PC-3 (cell line): ENCODE measurements around the gene ERVK3-1.

Experiments used
- EZH2 ChIP-seq: fragments of 300-600 bp; sonication (generic); IDR thresholded peaks from one replicate; pipeline ENCODE4 v1.6.1; 2017; ENCODE audit warnings: antibody characterized with exemption, mild to moderate bottlenecking, low read length; ENCODE audit not compliant: unreplicated experiment
- EZH2phosphoT487 ChIP-seq: fragments of 300-600 bp; sonication (generic); IDR thresholded peaks from 2 replicates; pipeline ENCODE4 v1.6.1; 2018; ENCODE audit warnings: mild to moderate bottlenecking, antibody characterized with exemption, low read length, borderline replicate concordance
- TF ChIP-seq, protein P1 (sequence below): fragments of 300-600 bp; sonication (generic); conservative IDR thresholded peaks from 2 replicates; pipeline ENCODE4 v1.5.1; 2017; ENCODE audit warnings: antibody characterized with exemption, low read depth, mild to moderate bottlenecking, low read length

DNA sequence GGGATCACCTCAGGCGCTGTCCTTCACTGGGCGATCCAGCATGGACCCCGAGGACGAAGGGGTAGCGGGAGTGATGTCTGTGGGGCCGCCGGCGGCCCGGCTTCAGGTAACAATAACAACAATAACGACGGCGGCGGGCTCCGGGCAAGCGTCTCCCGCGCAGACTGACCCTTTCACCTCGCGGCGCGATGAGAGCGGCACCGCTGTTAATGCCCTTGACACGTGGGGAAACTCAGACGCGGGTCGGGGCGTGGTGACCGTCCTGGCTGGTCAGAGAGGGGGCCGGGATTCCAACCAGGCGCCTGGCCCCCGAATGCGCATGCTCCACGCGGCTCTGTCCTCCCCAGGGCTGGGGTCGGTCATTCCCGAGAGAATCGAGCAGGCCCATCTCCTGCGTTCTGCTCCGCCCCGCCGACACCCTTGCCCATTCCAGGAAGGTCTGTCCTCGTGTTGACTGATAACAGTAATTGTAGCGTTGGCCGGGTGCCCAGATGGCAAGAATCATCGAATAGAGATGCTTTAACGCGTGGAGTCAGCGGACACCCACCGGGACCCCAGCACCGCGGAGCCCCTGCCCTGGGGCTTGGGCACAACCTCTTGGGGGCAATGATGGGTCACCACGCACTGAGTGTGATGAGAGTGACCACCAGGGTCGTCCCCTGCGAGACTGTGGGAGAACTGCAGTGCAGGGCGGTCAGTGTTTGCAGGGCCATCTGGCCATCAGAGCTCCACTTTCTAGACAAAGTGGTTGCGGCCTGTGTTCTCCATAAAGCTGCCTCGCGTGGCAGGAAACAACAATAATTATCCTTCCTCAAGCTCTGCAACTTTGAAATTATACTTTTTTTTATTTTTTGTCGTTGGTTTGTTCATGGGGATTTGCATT lies 25.9 kb upstream of the ERVK3-1 start:
- TF ChIP-seq, protein P1, sequence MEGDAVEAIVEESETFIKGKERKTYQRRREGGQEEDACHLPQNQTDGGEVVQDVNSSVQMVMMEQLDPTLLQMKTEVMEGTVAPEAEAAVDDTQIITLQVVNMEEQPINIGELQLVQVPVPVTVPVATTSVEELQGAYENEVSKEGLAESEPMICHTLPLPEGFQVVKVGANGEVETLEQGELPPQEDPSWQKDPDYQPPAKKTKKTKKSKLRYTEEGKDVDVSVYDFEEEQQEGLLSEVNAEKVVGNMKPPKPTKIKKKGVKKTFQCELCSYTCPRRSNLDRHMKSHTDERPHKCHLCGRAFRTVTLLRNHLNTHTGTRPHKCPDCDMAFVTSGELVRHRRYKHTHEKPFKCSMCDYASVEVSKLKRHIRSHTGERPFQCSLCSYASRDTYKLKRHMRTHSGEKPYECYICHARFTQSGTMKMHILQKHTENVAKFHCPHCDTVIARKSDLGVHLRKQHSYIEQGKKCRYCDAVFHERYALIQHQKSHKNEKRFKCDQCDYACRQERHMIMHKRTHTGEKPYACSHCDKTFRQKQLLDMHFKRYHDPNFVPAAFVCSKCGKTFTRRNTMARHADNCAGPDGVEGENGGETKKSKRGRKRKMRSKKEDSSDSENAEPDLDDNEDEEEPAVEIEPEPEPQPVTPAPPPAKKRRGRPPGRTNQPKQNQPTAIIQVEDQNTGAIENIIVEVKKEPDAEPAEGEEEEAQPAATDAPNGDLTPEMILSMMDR, result no peak
- no peak for TF ChIP-seq EZH2
- no peak for TF ChIP-seq EZH2phosphoT487
